AG20443 (cell line): ENCODE data around the gene MCFD2.
"Not testable (repeated sequence)": the region's sequence is repeated elsewhere in the genome, so short reads cannot be mapped to it uniquely, and the experiment has no call there.

Experiments
- DNase-seq: peaks from one replicate; pipeline ENCODE4 v3.0.0; 2012; ENCODE audit warnings: low spot score, mixed read lengths

The MCFD2 gene

GRCh38 chr2:46902465-46902864, 13.1 kb downstream of the MCFD2 start:
- DNase-seq, result no peak

- no peak for DNase-seq
These were observed 14.0 kb downstream of the MCFD2 start for GRCh38 chr2:46901611-46902010.

- no peak for DNase-seq
These were observed 15.2 kb downstream of the MCFD2 start for GRCh38 chr2:46900381-46900780.

- DNase-seq, result no peak
These were observed 16.6 kb downstream of the MCFD2 start for GRCh38 chr2:46899053-46899452.

- peak; percentile 32 for DNase-seq
These were observed 17.6 kb downstream of the MCFD2 start for GRCh38 chr2:46898024-46898423.

- no peak for DNase-seq
These were observed 22.2 kb downstream of the MCFD2 start for GRCh38 chr2:46893269-46893939.

- DNase-seq, result no peak
These were observed 23.6 kb downstream of the MCFD2 start for GRCh38 chr2:46891956-46892553.

- DNase-seq, result no peak
These were observed 27.1 kb downstream of the MCFD2 start for GRCh38 chr2:46888421-46888952.

- DNase-seq, result peak; percentile 42
These were observed 28.3 kb downstream of the MCFD2 start for GRCh38 chr2:46887028-46887885.

GRCh38 chr2:46886268-46887027, 29.2 kb downstream of the MCFD2 start:
- no peak for DNase-seq

GRCh38 chr2:46885376-46885775, 30.2 kb downstream of the MCFD2 start:
- DNase-seq, result peak; percentile 63

- no peak for DNase-seq
These were observed 36.1 kb downstream of the MCFD2 start for GRCh38 chr2:46879511-46879910.

GRCh38 chr2:46878886-46879285, 36.7 kb downstream of the MCFD2 start:
- peak; percentile 24 for DNase-seq

- DNase-seq, result no peak
These were observed 37.2 kb downstream of the MCFD2 start for GRCh38 chr2:46878240-46878877.

GRCh38 chr2:46877619-46878113, 37.9 kb downstream of the MCFD2 start:
- no peak for DNase-seq

- DNase-seq, result peak; percentile 56
These were observed 38.7 kb downstream of the MCFD2 start for GRCh38 chr2:46876741-46877384.

GRCh38 chr2:46875962-46876689, 39.5 kb downstream of the MCFD2 start:
- not testable (repeated sequence) for DNase-seq

GRCh38 chr2:46875226-46875899, 40.2 kb downstream of the MCFD2 start:
- DNase-seq, result no peak

GRCh38 chr2:46874236-46874929, 41.2 kb downstream of the MCFD2 start:
- no peak for DNase-seq
